MM.1S (cell line): ENCODE data around the gene RCOR1.

Source experiments
- DNase-seq: peaks from one replicate; pipeline ENCODE4 v3.0.0-alpha.2; 2015
- H2AFZ ChIP-seq: fragments of 300-600 bp; sonication (generic); 2 replicates; pipeline ENCODE4 v1.6.0; 2016; ENCODE audit warnings: antibody characterized with exemption, low read length
- H3F3A ChIP-seq: fragments of 300-600 bp; sonication (generic); 2 replicates; pipeline ENCODE4 v1.6.1; 2016; ENCODE audit warnings: mild to moderate bottlenecking, antibody characterized with exemption, low read length, moderate library complexity, mixed read lengths; ENCODE audit not compliant: insufficient read depth
- H3K27ac ChIP-seq: fragments of 300-600 bp; sonication (generic); 2 replicates; pipeline ENCODE4 v1.5.1; 2016; ENCODE audit warnings: mild to moderate bottlenecking, low read length
- H3K27me3 ChIP-seq: fragments of 300-600 bp; sonication (generic); replicated peaks from 2 replicates; pipeline ENCODE4 v1.6.0; 2016; ENCODE audit warnings: low read length; ENCODE audit not compliant: insufficient read depth
- H3K36me3 ChIP-seq: fragments of 300-600 bp; sonication (generic); replicated peaks from 2 replicates; pipeline ENCODE4 v1.6.1; 2016; ENCODE audit warnings: mild to moderate bottlenecking, low read length, mixed read lengths; ENCODE audit not compliant: insufficient read depth
- H3K4me1 ChIP-seq: fragments of 300-600 bp; sonication (generic); 2 replicates; pipeline ENCODE4 v1.6.1; 2016; ENCODE audit warnings: low read length, mixed read lengths
- H3K4me2 ChIP-seq: fragments of 300-600 bp; sonication (generic); 2 replicates; pipeline ENCODE4 v1.6.0; 2016; ENCODE audit warnings: low read depth, low read length
- H3K4me3 ChIP-seq: fragments of 300-600 bp; sonication (generic); 2 replicates; pipeline ENCODE4 v1.5.1; 2016; ENCODE audit warnings: low read length, mixed read lengths
- H3K79me2 ChIP-seq: fragments of 300-600 bp; sonication (generic); 2 replicates; pipeline ENCODE4 v1.6.1; 2016; ENCODE audit warnings: mixed run types, low read length, mixed read lengths
- H3K9ac ChIP-seq: fragments of 300-600 bp; sonication (generic); 2 replicates; pipeline ENCODE4 v1.6.1; 2016; ENCODE audit warnings: low read length, mixed read lengths
- H3K9me2 ChIP-seq: fragments of 300-600 bp; sonication (generic); replicated peaks from 2 replicates; pipeline ENCODE4 v1.6.1; 2016; ENCODE audit warnings: mild to moderate bottlenecking, low read length, mixed read lengths; ENCODE audit not compliant: insufficient read depth
- H3K9me3 ChIP-seq: fragments of 300-600 bp; sonication (generic); replicated peaks from 2 replicates; pipeline ENCODE4 v1.6.1; 2016; ENCODE audit warnings: mild to moderate bottlenecking, low read length, mixed read lengths; ENCODE audit not compliant: insufficient read depth
- H4K20me1 ChIP-seq: fragments of 300-600 bp; sonication (generic); 2 replicates; pipeline ENCODE4 v1.6.1; 2016; ENCODE audit warnings: mild to moderate bottlenecking, low read length, moderate library complexity, mixed read lengths; ENCODE audit not compliant: insufficient read depth
- EZH2 ChIP-seq: fragments of 300-600 bp; sonication (generic); optimal IDR thresholded peaks from 2 replicates; pipeline ENCODE3; 2017; ENCODE audit warnings: low read depth, mild to moderate bottlenecking, antibody characterized with exemption, low read length, mixed read lengths
- EZH2phosphoT487 ChIP-seq: fragments of 300-600 bp; sonication (generic); IDR thresholded peaks from 2 replicates; pipeline ENCODE4 v1.6.1; 2018; ENCODE audit warnings: antibody characterized with exemption, low read length
- TF ChIP-seq, protein P1 (sequence below): fragments of 300-600 bp; sonication (generic); IDR thresholded peaks from 2 replicates; pipeline ENCODE4 v1.5.1; 2016; ENCODE audit warnings: antibody characterized with exemption, low read length, mixed read lengths

The RCOR1 gene

DNA sequence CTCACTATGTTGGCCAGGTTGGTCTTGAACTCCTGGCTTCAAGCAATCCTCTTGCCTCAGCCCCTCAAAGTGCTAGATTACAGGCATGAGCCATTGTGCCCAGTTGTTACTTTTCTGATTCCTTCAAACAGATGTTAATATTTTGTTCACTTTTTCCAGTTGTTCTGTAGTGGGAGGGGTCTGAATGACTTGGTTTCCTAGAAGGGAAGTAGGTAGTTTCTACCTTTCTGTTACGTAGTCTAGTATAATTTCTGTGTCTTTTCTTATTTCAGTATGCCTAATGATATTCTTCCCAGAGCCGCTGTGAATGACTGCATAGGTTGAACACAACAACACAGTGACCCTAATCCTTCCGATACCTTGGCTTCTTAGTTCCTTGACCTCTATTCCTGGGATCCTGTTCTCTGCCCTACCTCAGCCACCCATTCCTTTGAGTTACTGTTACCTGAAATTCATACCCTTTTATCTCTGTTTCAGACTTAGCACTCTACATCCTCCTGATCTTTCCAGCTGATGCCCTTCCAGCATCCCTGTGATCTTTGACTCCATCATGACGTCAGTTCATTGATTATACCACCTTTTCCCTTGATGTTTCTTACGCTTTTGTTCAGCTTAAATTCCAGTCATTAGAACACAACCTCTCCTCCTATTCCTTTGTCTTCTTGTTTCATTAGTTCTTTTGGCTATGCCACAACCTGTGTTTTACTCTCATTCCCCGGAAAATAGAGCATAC, 33.3 kb downstream of the RCOR1 start:
- Histone ChIP-seq H3K9me3 (no peaks in the 10 kb centered on the region), H3K9ac (no peak overlapping the region), H3K79me2 (peaks cover 15% of the 10 kb centered on the region), H3F3A (no peaks in the 10 kb centered on the region), H3K4me1 (no peaks in the 10 kb centered on the region), H3K27me3 (no peaks in the 10 kb centered on the region), H4K20me1 (no peaks in the 10 kb centered on the region), H3K36me3 (no peaks in the 10 kb centered on the region), H3K4me2 (no peak overlapping the region), H3K9me2 (no peaks in the 10 kb centered on the region), H3K27ac (no peak overlapping the region), H2AFZ (no peak overlapping the region), H3K4me3 (no peak overlapping the region)
- no peak for DNase-seq
- TF ChIP-seq, protein P1, sequence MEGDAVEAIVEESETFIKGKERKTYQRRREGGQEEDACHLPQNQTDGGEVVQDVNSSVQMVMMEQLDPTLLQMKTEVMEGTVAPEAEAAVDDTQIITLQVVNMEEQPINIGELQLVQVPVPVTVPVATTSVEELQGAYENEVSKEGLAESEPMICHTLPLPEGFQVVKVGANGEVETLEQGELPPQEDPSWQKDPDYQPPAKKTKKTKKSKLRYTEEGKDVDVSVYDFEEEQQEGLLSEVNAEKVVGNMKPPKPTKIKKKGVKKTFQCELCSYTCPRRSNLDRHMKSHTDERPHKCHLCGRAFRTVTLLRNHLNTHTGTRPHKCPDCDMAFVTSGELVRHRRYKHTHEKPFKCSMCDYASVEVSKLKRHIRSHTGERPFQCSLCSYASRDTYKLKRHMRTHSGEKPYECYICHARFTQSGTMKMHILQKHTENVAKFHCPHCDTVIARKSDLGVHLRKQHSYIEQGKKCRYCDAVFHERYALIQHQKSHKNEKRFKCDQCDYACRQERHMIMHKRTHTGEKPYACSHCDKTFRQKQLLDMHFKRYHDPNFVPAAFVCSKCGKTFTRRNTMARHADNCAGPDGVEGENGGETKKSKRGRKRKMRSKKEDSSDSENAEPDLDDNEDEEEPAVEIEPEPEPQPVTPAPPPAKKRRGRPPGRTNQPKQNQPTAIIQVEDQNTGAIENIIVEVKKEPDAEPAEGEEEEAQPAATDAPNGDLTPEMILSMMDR: no peak
- TF ChIP-seq EZH2 (no peak), EZH2phosphoT487 (no peak)

DNA sequence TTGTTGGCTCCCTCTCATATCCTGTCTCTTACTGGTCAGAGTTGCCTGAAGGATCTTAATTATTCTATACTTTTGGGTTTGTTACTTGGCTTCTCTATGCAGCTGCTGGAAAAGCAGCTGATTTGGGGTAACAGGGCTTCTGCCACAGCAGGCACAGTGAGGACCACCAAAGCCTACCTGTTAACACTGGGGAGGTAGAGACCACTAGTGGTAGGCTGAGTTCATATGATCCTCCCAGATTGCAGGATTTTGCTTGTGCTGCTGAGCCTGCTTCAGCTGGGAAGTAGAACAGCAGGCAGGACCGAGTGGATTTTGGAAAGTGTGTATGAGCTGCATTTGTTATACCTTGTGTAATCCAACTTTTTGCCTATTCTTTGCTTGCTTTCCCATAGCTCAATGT, 34.1 kb downstream of the RCOR1 start:
- no peaks in the 10 kb centered on the region for H3K4me1 ChIP-seq

DNA sequence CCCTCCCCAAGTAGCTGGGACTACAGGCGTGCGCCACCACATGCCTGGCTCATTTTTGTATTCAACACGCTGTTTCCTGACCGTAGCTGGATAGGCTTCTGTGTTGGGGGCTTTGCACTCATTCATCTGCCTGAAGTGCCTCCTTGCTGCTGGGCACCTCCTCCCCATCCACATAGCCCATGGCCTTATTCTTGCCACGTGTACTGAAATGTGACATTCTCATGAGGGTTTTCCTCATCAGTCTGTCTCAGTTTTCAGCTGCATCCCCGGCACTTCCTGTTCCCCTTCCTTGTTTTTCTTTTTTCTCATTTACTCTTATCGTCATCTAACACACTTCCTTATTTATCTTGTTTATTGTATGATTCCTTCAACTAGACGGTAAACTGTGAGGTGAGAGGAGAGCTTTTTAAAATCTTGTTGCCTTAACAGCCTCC, 36.6 kb downstream of the RCOR1 start:
- Histone ChIP-seq H3F3A (no peaks in the 10 kb centered on the region), H3K4me1 (no peaks in the 10 kb centered on the region), H2AFZ (no peak overlapping the region), H3K4me2 (no peak overlapping the region), H3K9me3 (no peaks in the 10 kb centered on the region), H3K9ac (no peak overlapping the region), H3K79me2 (peaks cover 16% of the 10 kb centered on the region), H3K27ac (no peak overlapping the region), H3K4me3 (no peak overlapping the region), H3K9me2 (no peaks in the 10 kb centered on the region), H3K27me3 (no peaks in the 10 kb centered on the region), H4K20me1 (no peaks in the 10 kb centered on the region), H3K36me3 (no peaks in the 10 kb centered on the region)
- no peak for DNase-seq
- TF ChIP-seq, protein P1: no peak
- TF ChIP-seq EZH2phosphoT487 (no peak), EZH2 (no peak)

More for the DNA sequence above, 34.1 kb downstream of the RCOR1 start:
- no peak overlapping the region for H3K9ac ChIP-seq
- peaks cover 16% of the 10 kb centered on the region for H3K79me2 ChIP-seq
- no peaks in the 10 kb centered on the region for H3K9me2 ChIP-seq
- no peaks in the 10 kb centered on the region for H3K27me3 ChIP-seq
- H4K20me1 ChIP-seq: no peaks in the 10 kb centered on the region
- no peak overlapping the region for H3K4me3 ChIP-seq
- no peak overlapping the region for H2AFZ ChIP-seq
- H3K27ac ChIP-seq: no peak overlapping the region
- no peak for TF ChIP-seq EZH2
- no peak overlapping the region for H3K4me2 ChIP-seq
- no peaks in the 10 kb centered on the region for H3K9me3 ChIP-seq
- no peaks in the 10 kb centered on the region for H3F3A ChIP-seq
- H3K36me3 ChIP-seq: no peaks in the 10 kb centered on the region
- DNase-seq: no peak

DNA sequence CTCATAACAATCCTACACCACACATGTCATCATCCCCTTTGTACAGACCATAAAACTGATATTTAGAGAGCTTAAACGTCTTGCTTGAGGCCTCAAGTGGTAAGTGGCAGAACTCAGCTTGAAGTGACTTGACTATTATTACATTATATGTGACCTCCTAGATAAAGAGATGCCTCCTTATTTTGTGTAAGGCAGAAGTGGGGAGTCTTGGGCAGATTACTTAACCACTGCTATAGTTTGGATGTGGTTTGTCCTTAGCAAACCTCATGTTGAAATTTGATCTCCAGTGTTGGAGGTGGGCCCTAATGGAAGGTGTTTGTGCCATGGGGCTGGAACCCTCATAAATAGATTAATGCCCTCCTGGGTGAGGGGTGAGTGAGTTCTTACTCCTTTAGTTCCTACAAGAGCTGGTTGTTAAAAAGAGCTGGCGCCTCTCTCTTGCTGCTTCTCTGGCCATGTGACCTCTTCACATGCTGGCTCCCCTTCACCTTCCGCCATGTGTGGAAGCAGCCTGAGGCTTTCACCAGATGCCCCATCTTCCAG, 37.4 kb downstream of the RCOR1 start:
- Histone ChIP-seq H3K4me3 (no peak overlapping the region), H4K20me1 (no peaks in the 10 kb centered on the region), H3K4me2 (no peak overlapping the region), H3K4me1 (no peaks in the 10 kb centered on the region), H3F3A (no peaks in the 10 kb centered on the region), H3K27me3 (no peaks in the 10 kb centered on the region), H2AFZ (no peak overlapping the region), H3K27ac (no peak overlapping the region), H3K9me3 (no peaks in the 10 kb centered on the region), H3K79me2 (peaks cover 16% of the 10 kb centered on the region), H3K36me3 (no peaks in the 10 kb centered on the region), H3K9me2 (no peaks in the 10 kb centered on the region), H3K9ac (no peak overlapping the region)
- no peak for DNase-seq
- TF ChIP-seq EZH2phosphoT487: no peak
- no peak for TF ChIP-seq EZH2
- TF ChIP-seq, protein P1: no peak
